Cardiac ventricle fibroblast (primary cell): ENCODE data around the gene TMEM233. TPM values are rescaled to one million over a fixed set of nuclear protein-coding genes. Genes with fewer than 3 reads are reported as not detected.

Source experiments
- total RNA-seq: library from RNA; depleted of rRNA; stranded (reverse); fragments of >200 nt; gene quantifications from 2 replicates; pipeline ENCODE4 v1.2.3, GENCODE V29; 2015

TMEM233 gene
- total RNA-seq: 0.49 and 0.62 TPM in 2 replicates

GRCh38 chr12:119593578-119594398 lies at the start of gene TMEM233:
Gene TMEM233 (plus strand): TSS chr12:119593774. CDS start chr12:119593849, 75 bp downstream.

GRCh38 chr12:119667577-119668323 lies 74.2 kb downstream of the TMEM233 start, which contains the start of gene PRKAB1:
Gene PRKAB1 (plus strand): TSS chr12:119668133. CDS start chr12:119668245, 112 bp downstream.

Other genes starting within 250 kb of the TMEM233 start
- gene PRKAB1, start 74.4 kb downstream of the TMEM233 start, total RNA-seq: 10.4 and 15.2 TPM in 2 replicates